ENCODE measurements around the gene XRCC6.
"Not testable (repeated sequence)": the region's sequence is repeated elsewhere in the genome, so short reads cannot be mapped to it uniquely, and the experiment has no call there.

The XRCC6 gene

GRCh38 chr22:41625577-41625976 is 4.5 kb downstream of the XRCC6 start:
- no peak overlapping the region for H3K27ac ChIP-seq (ENCODE audit: low read depth, low read length, severe bottlenecking)
- peaks cover 82% of the 10 kb centered on the region for H3K36me3 ChIP-seq (ENCODE audit: control insufficient read depth, insufficient read depth, low read length)
- 90 to 94% methylated on average over 5 to 6 of the region's 7 CpGs for WGBS, 2 experiments (ENCODE audit: insufficient coverage in 2 of 2)
- no peak overlapping the region for H3K4me3 ChIP-seq (ENCODE audit: extremely low read depth, insufficient read depth, low read length, poor library complexity, severe bottlenecking)
- no peaks in the 10 kb centered on the region for H3K9me3 ChIP-seq (ENCODE audit: control insufficient read depth, low read length)
- peaks cover 8% of the 10 kb centered on the region for H3K4me1 ChIP-seq (ENCODE audit: control insufficient read depth, insufficient read depth, low read length, poor library complexity, severe bottlenecking)

GRCh38 chr22:41631115-41631514 is 10.0 kb downstream of the XRCC6 start:
- peaks cover 95% of the 10 kb centered on the region for H3K36me3 ChIP-seq (ENCODE audit: control insufficient read depth, insufficient read depth, low read length)
- 99 to 100% methylated on average over 7 of the region's 28 CpGs for WGBS, 2 experiments (ENCODE audit: insufficient coverage in 2 of 2)
- H3K4me1 ChIP-seq (ENCODE audit: control insufficient read depth, insufficient read depth, low read length, poor library complexity, severe bottlenecking); H3K27ac ChIP-seq (ENCODE audit: low read depth, low read length, severe bottlenecking); H3K9me3 ChIP-seq (ENCODE audit: control insufficient read depth, low read length); H3K4me3 ChIP-seq (ENCODE audit: extremely low read depth, insufficient read depth, low read length, poor library complexity, severe bottlenecking): not testable (repeated sequence)

GRCh38 chr22:41631615-41632014 is 10.5 kb downstream of the XRCC6 start:
- not testable (repeated sequence) for H3K9me3 ChIP-seq (ENCODE audit: control insufficient read depth, low read length); H3K27ac ChIP-seq (ENCODE audit: low read depth, low read length, severe bottlenecking); H3K4me1 ChIP-seq (ENCODE audit: control insufficient read depth, insufficient read depth, low read length, poor library complexity, severe bottlenecking); H3K4me3 ChIP-seq (ENCODE audit: extremely low read depth, insufficient read depth, low read length, poor library complexity, severe bottlenecking)
- H3K36me3 ChIP-seq (ENCODE audit: control insufficient read depth, insufficient read depth, low read length), result peaks cover 95% of the 10 kb centered on the region
- 100% methylated on average over 1 to 6 of the region's 23 CpGs for WGBS, 2 experiments (ENCODE audit: insufficient coverage in 2 of 2)

GRCh38 chr22:41634610-41635009 is 13.5 kb downstream of the XRCC6 start:
- not testable (repeated sequence) for H3K27ac ChIP-seq (ENCODE audit: low read depth, low read length, severe bottlenecking); H3K4me1 ChIP-seq (ENCODE audit: control insufficient read depth, insufficient read depth, low read length, poor library complexity, severe bottlenecking); H3K9me3 ChIP-seq (ENCODE audit: control insufficient read depth, low read length); H3K4me3 ChIP-seq (ENCODE audit: extremely low read depth, insufficient read depth, low read length, poor library complexity, severe bottlenecking)
- H3K36me3 ChIP-seq (ENCODE audit: control insufficient read depth, insufficient read depth, low read length), result peaks cover 95% of the 10 kb centered on the region
- WGBS, 2 experiments (ENCODE audit: insufficient coverage in 2 of 2), result 94 to 95% methylated on average over 5 to 6 of the region's 8 CpGs

GRCh38 chr22:41636467-41636866 is 15.4 kb downstream of the XRCC6 start:
- 87 to 93% methylated on average over 4 to 6 of the region's 7 CpGs for WGBS, 2 experiments (ENCODE audit: insufficient coverage in 2 of 2)
- no peak overlapping the region for H3K27ac ChIP-seq (ENCODE audit: low read depth, low read length, severe bottlenecking)
- no peaks in the 10 kb centered on the region for H3K4me1 ChIP-seq (ENCODE audit: control insufficient read depth, insufficient read depth, low read length, poor library complexity, severe bottlenecking)
- no peak overlapping the region for H3K4me3 ChIP-seq (ENCODE audit: extremely low read depth, insufficient read depth, low read length, poor library complexity, severe bottlenecking)
- no peaks in the 10 kb centered on the region for H3K9me3 ChIP-seq (ENCODE audit: control insufficient read depth, low read length)
- peaks cover 95% of the 10 kb centered on the region for H3K36me3 ChIP-seq (ENCODE audit: control insufficient read depth, insufficient read depth, low read length)

GRCh38 chr22:41637623-41638022 is 16.5 kb downstream of the XRCC6 start:
- H3K27ac ChIP-seq (ENCODE audit: low read depth, low read length, severe bottlenecking); H3K9me3 ChIP-seq (ENCODE audit: control insufficient read depth, low read length); H3K4me1 ChIP-seq (ENCODE audit: control insufficient read depth, insufficient read depth, low read length, poor library complexity, severe bottlenecking); H3K4me3 ChIP-seq (ENCODE audit: extremely low read depth, insufficient read depth, low read length, poor library complexity, severe bottlenecking): not testable (repeated sequence)
- peaks cover 99% of the 10 kb centered on the region for H3K36me3 ChIP-seq (ENCODE audit: control insufficient read depth, insufficient read depth, low read length)
- WGBS, 2 experiments (ENCODE audit: insufficient coverage in 2 of 2), result 97 to 100% methylated on average over 7 to 8 of the region's 8 CpGs

- WGBS, 2 experiments (ENCODE audit: insufficient coverage in 2 of 2), result 100% methylated on average over 2 to 3 of the region's 5 CpGs
- H3K36me3 ChIP-seq (ENCODE audit: control insufficient read depth, insufficient read depth, low read length), result peaks cover 99% of the 10 kb centered on the region
- H3K27ac ChIP-seq (ENCODE audit: low read depth, low read length, severe bottlenecking), result no peak overlapping the region
- H3K9me3 ChIP-seq (ENCODE audit: control insufficient read depth, low read length), result no peaks in the 10 kb centered on the region
- no peaks in the 10 kb centered on the region for H3K4me1 ChIP-seq (ENCODE audit: control insufficient read depth, insufficient read depth, low read length, poor library complexity, severe bottlenecking)
- no peak overlapping the region for H3K4me3 ChIP-seq (ENCODE audit: extremely low read depth, insufficient read depth, low read length, poor library complexity, severe bottlenecking)
Measured at GRCh38 chr22:41638124-41638523, 17.0 kb downstream of the XRCC6 start.

- Histone ChIP-seq H3K4me1 (ENCODE audit: control insufficient read depth, insufficient read depth, low read length, poor library complexity, severe bottlenecking) (no peaks in the 10 kb centered on the region), H3K36me3 (ENCODE audit: control insufficient read depth, insufficient read depth, low read length) (peaks cover 96% of the 10 kb centered on the region), H3K27ac (ENCODE audit: low read depth, low read length, severe bottlenecking) (no peak overlapping the region), H3K4me3 (ENCODE audit: extremely low read depth, insufficient read depth, low read length, poor library complexity, severe bottlenecking) (no peak overlapping the region), H3K9me3 (ENCODE audit: control insufficient read depth, low read length) (no peaks in the 10 kb centered on the region)
- WGBS, 2 experiments (ENCODE audit: insufficient coverage in 2 of 2), result 92% methylated on average over 3 of the region's 5 CpGs; no CpG with 5 or more reads in 1 of the 2 experiments
Measured at GRCh38 chr22:41638748-41639147, 17.7 kb downstream of the XRCC6 start.

GRCh38 chr22:41641854-41642253 is 20.8 kb downstream of the XRCC6 start:
- H3K4me1 ChIP-seq (ENCODE audit: control insufficient read depth, insufficient read depth, low read length, poor library complexity, severe bottlenecking), result no peaks in the 10 kb centered on the region
- H3K9me3 ChIP-seq (ENCODE audit: control insufficient read depth, low read length), result no peaks in the 10 kb centered on the region
- no peak overlapping the region for H3K27ac ChIP-seq (ENCODE audit: low read depth, low read length, severe bottlenecking)
- H3K36me3 ChIP-seq (ENCODE audit: control insufficient read depth, insufficient read depth, low read length), result peaks cover 93% of the 10 kb centered on the region
- no peak overlapping the region for H3K4me3 ChIP-seq (ENCODE audit: extremely low read depth, insufficient read depth, low read length, poor library complexity, severe bottlenecking)
- WGBS, 2 experiments (ENCODE audit: insufficient coverage in 2 of 2), result 98% methylated on average over 6 of the region's 7 CpGs

GRCh38 chr22:41642331-41643110 is 21.4 kb downstream of the XRCC6 start:
- Histone ChIP-seq H3K4me3 (ENCODE audit: extremely low read depth, insufficient read depth, low read length, poor library complexity, severe bottlenecking) (no peak overlapping the region), H3K27ac (ENCODE audit: low read depth, low read length, severe bottlenecking) (no peak overlapping the region), H3K4me1 (ENCODE audit: control insufficient read depth, insufficient read depth, low read length, poor library complexity, severe bottlenecking) (no peaks in the 10 kb centered on the region), H3K36me3 (ENCODE audit: control insufficient read depth, insufficient read depth, low read length) (peaks cover 93% of the 10 kb centered on the region), H3K9me3 (ENCODE audit: control insufficient read depth, low read length) (no peaks in the 10 kb centered on the region)
- 100% methylated on average over 4 of the region's 6 CpGs; no CpG with 5 or more reads in 1 of the 2 experiments for WGBS, 2 experiments (ENCODE audit: insufficient coverage in 2 of 2)

GRCh38 chr22:41647771-41648170 is 26.7 kb downstream of the XRCC6 start:
- Histone ChIP-seq H3K4me1 (ENCODE audit: control insufficient read depth, insufficient read depth, low read length, poor library complexity, severe bottlenecking) (no peaks in the 10 kb centered on the region), H3K36me3 (ENCODE audit: control insufficient read depth, insufficient read depth, low read length) (peaks cover 92% of the 10 kb centered on the region), H3K9me3 (ENCODE audit: control insufficient read depth, low read length) (no peaks in the 10 kb centered on the region), H3K27ac (ENCODE audit: low read depth, low read length, severe bottlenecking) (no peak overlapping the region), H3K4me3 (ENCODE audit: extremely low read depth, insufficient read depth, low read length, poor library complexity, severe bottlenecking) (no peak overlapping the region)
- WGBS, 2 experiments (ENCODE audit: insufficient coverage in 2 of 2), result no CpG with 5 or more reads among the region's 3 CpGs

All from mesodermal cell (in vitro differentiated cells).